Fibroblast of peridontal ligament (primary cell): ENCODE data around the gene PPP1R14C.

Experiments used
- DNase-seq: peaks from one replicate; pipeline ENCODE4 v3.0.0-alpha.2; 2010; ENCODE audit errors: extremely low read depth

PPP1R14C gene

GRCh38 chr6:150293423-150294173, 150.8 kb downstream of the PPP1R14C start:
- DNase-seq, result peak; percentile 47

GRCh38 chr6:150296890-150297289, 154.0 kb downstream of the PPP1R14C start:
- DNase-seq, result no peak

GRCh38 chr6:150297327-150298029, 154.6 kb downstream of the PPP1R14C start:
- DNase-seq, result peak; percentile 43

GRCh38 chr6:150298030-150298380, 155.2 kb downstream of the PPP1R14C start:
- no peak for DNase-seq

GRCh38 chr6:150298676-150299075, 155.8 kb downstream of the PPP1R14C start:
- DNase-seq, result no peak
